CD8-positive, alpha-beta memory T cell (primary cell): Measurements from ENCODE around the gene TRERF1. TPM values are rescaled to one million over a fixed set of nuclear protein-coding genes. Genes with fewer than 3 reads are reported as not detected.

Experiments used
- CTCF ChIA-PET: fragments of 350-600 bp; sonication (Branson Sonifier 250); formaldehyde crosslinking; loops from one replicate; lab custom pipeline; 2021; ENCODE audit warnings: antibody characterized with exemption; lab: Charles Lee
- POLR2A ChIA-PET: fragments of 350-600 bp; sonication (Branson Sonifier 250); formaldehyde crosslinking; loops from one replicate; lab custom pipeline; 2021; ENCODE audit warnings: antibody characterized with exemption; lab: Charles Lee
- DNase-seq, 5 donors: peaks; one replicate each; pipeline versions ENCODE4 v3.0.0 to v3.0.0-alpha.2; 2020 to 2022; ENCODE audit warnings: mixed read lengths in 1 of 5
- H3K27ac ChIP-seq: one replicate; pipeline ENCODE4 v1.7.0; 2013; ENCODE audit warnings: low read depth, mild to moderate bottlenecking, low read length, moderate library complexity
- H3K27me3 ChIP-seq: 2 replicates; pipeline ENCODE4 v1.7.0; 2013; ENCODE audit warnings: low read length, mild to moderate bottlenecking; ENCODE audit not compliant: insufficient read depth, poor library complexity, severe bottlenecking
- H3K36me3 ChIP-seq: 2 replicates; pipeline ENCODE4 v1.7.0; 2013; ENCODE audit warnings: mild to moderate bottlenecking, low read length, moderate library complexity; ENCODE audit not compliant: insufficient read depth
- H3K4me1 ChIP-seq: 2 replicates; pipeline ENCODE4 v1.7.0; 2013; ENCODE audit warnings: mild to moderate bottlenecking, low read length, moderate library complexity; ENCODE audit not compliant: insufficient read depth
- H3K4me3 ChIP-seq: 2 replicates; pipeline ENCODE4 v1.7.0; 2013; ENCODE audit warnings: mild to moderate bottlenecking, low read length
- H3K9me3 ChIP-seq: 2 replicates; pipeline ENCODE4 v1.7.0; 2013; ENCODE audit warnings: mild to moderate bottlenecking, low read length
- H3K27ac Mint-ChIP-seq, 8 donors: one replicate each; pipeline ENCODE4 v1.8.0; 2020 to 2021; ENCODE audit warnings: mixed read lengths in 8 of 8, mild to moderate bottlenecking in 6 of 8, inconsistent platforms in 3 of 8, moderate library complexity in 3 of 8
- H3K27me3 Mint-ChIP-seq, 2 donors: one replicate each; pipeline ENCODE4 v1.8.0; 2020 to 2021; ENCODE audit warnings: mixed read lengths in 2 of 2, mild to moderate bottlenecking in 1 of 2, moderate library complexity in 1 of 2
- H3K36me3 Mint-ChIP-seq, 3 donors: one replicate each; pipeline ENCODE4 v1.8.0; 2020 to 2021; ENCODE audit warnings: mixed read lengths in 3 of 3, inconsistent platforms in 1 of 3, mild to moderate bottlenecking in 1 of 3
- H3K4me1 Mint-ChIP-seq, 3 donors: one replicate each; pipeline ENCODE4 v1.8.0; 2020 to 2021; ENCODE audit warnings: mixed read lengths in 3 of 3, inconsistent platforms in 1 of 3, mild to moderate bottlenecking in 1 of 3
- H3K4me3 Mint-ChIP-seq, 7 donors: one replicate each; pipeline ENCODE4 v1.8.0; 2020 to 2021; ENCODE audit warnings: mixed read lengths in 7 of 7, mild to moderate bottlenecking in 6 of 7, moderate library complexity in 4 of 7, inconsistent platforms in 2 of 7
- H3K9me3 Mint-ChIP-seq, 5 donors: one replicate each; pipeline ENCODE4 v1.8.0; 2020 to 2022; ENCODE audit warnings: mixed read lengths in 5 of 5, mild to moderate bottlenecking in 3 of 5, moderate library complexity in 2 of 5, inconsistent platforms in 1 of 5
- polyA plus RNA-seq: library from polyadenylated mRNA; unstranded; fragments of 300-500 nt; fragmentation: Illumina TruSeq; gene quantifications from one replicate; pipeline ENCODE4 v1.2.3, GENCODE V29; 2021
- total RNA-seq, 2 experiments: library from RNA; stranded (reverse); gene quantifications; one replicate each; pipeline ENCODE4 v1.2.3, GENCODE V29; 2021

Gene TRERF1
- total and polyA plus RNA-seq, 3 experiments from 2014 or later = 10.2 to 10.6 (median 10.3) TPM

DNA sequence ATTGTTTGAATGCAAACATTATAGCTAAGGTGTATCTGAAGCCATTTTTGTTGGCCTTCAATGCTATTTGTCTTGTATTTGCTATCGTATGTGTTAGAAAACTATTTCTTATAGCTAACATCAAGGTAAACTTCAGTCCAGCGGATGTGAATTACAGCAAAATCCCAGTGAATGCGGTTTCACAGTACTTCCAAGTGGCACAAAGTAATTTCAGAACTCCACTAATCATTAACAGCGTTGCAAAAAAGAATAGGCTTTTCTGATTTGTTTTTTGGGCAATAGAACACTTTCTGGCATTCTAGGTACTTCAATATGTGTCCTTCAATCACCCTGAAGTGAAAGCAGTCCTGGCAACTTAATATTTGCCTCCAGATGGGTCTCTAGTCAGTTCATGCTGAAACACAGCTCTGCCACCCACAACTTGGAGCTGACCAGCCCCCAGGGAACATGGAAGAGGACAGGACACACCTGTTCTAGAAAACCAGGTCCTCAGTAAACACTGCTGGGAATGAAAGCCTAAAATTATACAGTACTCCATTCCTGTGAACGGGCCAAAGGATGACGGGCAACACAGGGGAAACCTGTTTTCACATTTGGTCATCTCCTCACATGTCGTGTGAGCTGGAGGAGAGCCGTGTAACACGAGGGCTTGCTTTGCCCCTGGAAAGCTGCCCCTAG, 224.4 kb downstream of the TRERF1 start:
- CTCF ChIA-PET = no interaction called here
- H3K4me1 Mint-ChIP-seq = peaks cover 0 to 5% (median 0%) of the 10 kb centered on the region in 3 donors

DNA sequence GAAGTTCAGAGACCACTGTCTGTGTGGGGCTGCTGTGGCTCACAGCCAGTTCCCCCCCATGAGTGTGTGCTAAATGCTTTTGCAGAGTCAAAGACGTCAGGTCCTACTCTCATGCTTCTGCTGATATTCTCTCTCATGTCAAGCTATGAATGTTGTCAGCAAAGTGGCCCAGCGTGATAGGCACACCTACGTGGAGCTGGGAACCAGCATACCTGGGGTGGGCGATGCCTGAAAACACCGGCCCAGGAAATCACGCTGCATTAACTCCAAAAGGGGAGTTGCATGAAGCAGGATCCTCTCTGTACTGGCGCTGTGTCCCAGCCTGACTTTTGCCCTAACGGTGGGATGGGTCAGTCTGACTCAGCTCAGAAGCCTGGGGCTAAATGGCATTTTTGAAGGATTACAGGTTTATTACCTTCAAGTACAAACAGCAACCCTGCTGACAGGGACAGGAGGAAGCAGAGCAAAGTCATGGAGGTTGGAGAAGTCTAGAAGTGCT, 225.0 kb downstream of the TRERF1 start:
- Histone ChIP-seq H3K27me3 (no peaks in the 10 kb centered on the region), H3K9me3 (no peaks in the 10 kb centered on the region), H3K36me3 (peaks cover 19% of the 10 kb centered on the region), H3K4me3 (no peak overlapping the region), H3K27ac (peak overlapping the region; percentile 7), H3K4me1 (no peaks in the 10 kb centered on the region)
- H3K4me1 Mint-ChIP-seq = peaks cover 0 to 5% (median 0%) of the 10 kb centered on the region in 3 donors
- peak overlapping the region in 2 of 8 donors; percentile 23 to 86 for H3K27ac Mint-ChIP-seq
- ChIA-PET CTCF (no interaction called here), POLR2A (no interaction called here)
- DNase-seq = no peak
- H3K4me3 Mint-ChIP-seq = no peak overlapping the region
- no peaks in the 10 kb centered on the region for H3K9me3 Mint-ChIP-seq
- peaks cover 0 to 46% (median 12%) of the 10 kb centered on the region in 3 donors for H3K36me3 Mint-ChIP-seq
- peaks cover 0 to 2% of the 10 kb centered on the region in 2 donors for H3K27me3 Mint-ChIP-seq

More for the DNA sequence above, 224.4 kb downstream of the TRERF1 start:
- Mint-ChIP-seq H3K27me3 (peaks cover 0 to 2% of the 10 kb centered on the region in 2 donors), H3K36me3 (peaks cover 0 to 52% (median 14%) of the 10 kb centered on the region in 3 donors), H3K9me3 (no peaks in the 10 kb centered on the region), H3K27ac (peak overlapping the region in 3 of 8 donors; percentile 17 to 48 (median 42)), H3K4me3 (no peak overlapping the region)
- Histone ChIP-seq H3K4me3 (no peak overlapping the region), H3K4me1 (no peaks in the 10 kb centered on the region), H3K27ac (no peak overlapping the region), H3K36me3 (peaks cover 19% of the 10 kb centered on the region), H3K9me3 (no peaks in the 10 kb centered on the region), H3K27me3 (no peaks in the 10 kb centered on the region)
- no peak for DNase-seq
- POLR2A ChIA-PET = no interaction called here

DNA sequence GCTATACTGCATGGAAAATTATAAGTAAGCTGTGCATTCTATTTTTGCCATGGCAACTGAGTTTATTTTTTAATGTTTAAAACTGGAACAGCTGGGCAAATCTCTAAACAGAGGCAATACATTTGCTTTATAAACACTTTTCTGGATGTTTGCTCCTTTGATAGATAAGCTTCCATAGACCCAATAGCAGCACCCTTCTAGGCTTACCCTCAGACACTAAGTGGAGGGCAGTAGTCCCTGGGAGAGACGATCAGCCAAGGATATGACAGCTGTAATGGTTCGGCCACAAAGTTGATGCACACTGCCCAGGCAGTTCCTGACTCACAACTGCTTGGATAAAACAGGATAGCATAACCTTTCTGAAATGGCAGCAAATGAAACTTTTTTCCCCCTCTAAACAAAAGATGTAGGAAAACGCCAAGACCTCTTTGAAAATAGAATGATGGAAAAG, 225.5 kb downstream of the TRERF1 start:
- Histone ChIP-seq H3K27ac (peak overlapping the region; percentile 7), H3K27me3 (no peaks in the 10 kb centered on the region), H3K9me3 (no peaks in the 10 kb centered on the region), H3K4me1 (no peaks in the 10 kb centered on the region), H3K4me3 (no peak overlapping the region), H3K36me3 (peaks cover 19% of the 10 kb centered on the region)
- peaks cover 0 to 5% (median 0%) of the 10 kb centered on the region in 3 donors for H3K4me1 Mint-ChIP-seq
- POLR2A ChIA-PET = no interaction called here
- peak overlapping the region in 2 of 8 donors; percentile 23 to 47 for H3K27ac Mint-ChIP-seq
- CTCF ChIA-PET = no interaction called here
- no peaks in the 10 kb centered on the region for H3K9me3 Mint-ChIP-seq
- H3K4me3 Mint-ChIP-seq = no peak overlapping the region
- peaks cover 0 to 43% (median 12%) of the 10 kb centered on the region in 3 donors for H3K36me3 Mint-ChIP-seq
- peaks cover 0 to 2% of the 10 kb centered on the region in 2 donors for H3K27me3 Mint-ChIP-seq
- no peak for DNase-seq

DNA sequence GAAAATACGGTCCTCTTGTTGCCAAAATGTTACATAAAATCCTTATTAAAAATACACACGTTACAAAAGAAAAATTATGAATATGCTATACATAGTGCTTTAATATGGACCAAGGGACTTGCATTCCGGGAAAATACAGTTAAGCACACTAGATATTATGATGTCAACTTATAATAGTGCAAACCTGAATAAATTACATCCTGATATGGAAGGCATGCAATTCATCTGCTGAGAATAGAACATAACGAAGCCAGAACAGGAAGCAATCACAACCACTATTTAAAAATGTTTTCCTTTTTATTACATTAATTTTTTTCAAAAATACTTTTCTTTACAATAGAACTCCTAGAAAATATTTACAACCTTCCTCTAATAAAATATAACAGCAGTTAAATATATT, 226.3 kb downstream of the TRERF1 start:
- peaks cover 0 to 2% of the 10 kb centered on the region in 2 donors for H3K27me3 Mint-ChIP-seq
- no peaks in the 10 kb centered on the region for H3K9me3 Mint-ChIP-seq
- ChIA-PET CTCF (interaction anchor here (2.3 kb wide), 1 partner anchor 322 kb away, joined by 6 read pairs; no protein-coding TSS in a partner anchor), POLR2A (no interaction called here)
- H3K4me1 Mint-ChIP-seq = peaks cover 0 to 5% (median 0%) of the 10 kb centered on the region in 3 donors
- Histone ChIP-seq H3K4me1 (no peaks in the 10 kb centered on the region), H3K9me3 (no peaks in the 10 kb centered on the region), H3K4me3 (no peak overlapping the region), H3K27me3 (no peaks in the 10 kb centered on the region), H3K36me3 (peaks cover 19% of the 10 kb centered on the region), H3K27ac (no peak overlapping the region)
- peak overlapping the region in 1 of 8 donors; percentile 41 for H3K27ac Mint-ChIP-seq
- no peak overlapping the region for H3K4me3 Mint-ChIP-seq
- H3K36me3 Mint-ChIP-seq = peaks cover 0 to 37% (median 12%) of the 10 kb centered on the region in 3 donors
- no peak for DNase-seq

DNA sequence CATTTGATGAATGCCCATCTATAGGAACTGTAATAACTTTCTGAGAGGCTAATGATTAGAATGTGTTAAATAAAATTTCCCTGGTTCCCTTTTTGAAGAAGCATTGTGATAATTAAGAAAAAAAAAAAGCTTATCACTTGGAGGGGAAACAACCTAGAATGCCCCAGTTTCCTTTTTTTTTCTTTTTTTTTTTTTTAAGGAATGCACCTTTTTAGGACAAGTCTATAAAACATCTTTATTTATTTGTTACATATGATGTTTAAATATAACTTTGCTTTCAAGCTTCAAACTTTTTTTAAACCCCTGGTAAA, 226.7 kb downstream of the TRERF1 start:
- peak overlapping the region in 2 of 8 donors; percentile 35 to 41 for H3K27ac Mint-ChIP-seq
- POLR2A ChIA-PET = no interaction called here
- no peaks in the 10 kb centered on the region for H3K27me3 ChIP-seq

DNA sequence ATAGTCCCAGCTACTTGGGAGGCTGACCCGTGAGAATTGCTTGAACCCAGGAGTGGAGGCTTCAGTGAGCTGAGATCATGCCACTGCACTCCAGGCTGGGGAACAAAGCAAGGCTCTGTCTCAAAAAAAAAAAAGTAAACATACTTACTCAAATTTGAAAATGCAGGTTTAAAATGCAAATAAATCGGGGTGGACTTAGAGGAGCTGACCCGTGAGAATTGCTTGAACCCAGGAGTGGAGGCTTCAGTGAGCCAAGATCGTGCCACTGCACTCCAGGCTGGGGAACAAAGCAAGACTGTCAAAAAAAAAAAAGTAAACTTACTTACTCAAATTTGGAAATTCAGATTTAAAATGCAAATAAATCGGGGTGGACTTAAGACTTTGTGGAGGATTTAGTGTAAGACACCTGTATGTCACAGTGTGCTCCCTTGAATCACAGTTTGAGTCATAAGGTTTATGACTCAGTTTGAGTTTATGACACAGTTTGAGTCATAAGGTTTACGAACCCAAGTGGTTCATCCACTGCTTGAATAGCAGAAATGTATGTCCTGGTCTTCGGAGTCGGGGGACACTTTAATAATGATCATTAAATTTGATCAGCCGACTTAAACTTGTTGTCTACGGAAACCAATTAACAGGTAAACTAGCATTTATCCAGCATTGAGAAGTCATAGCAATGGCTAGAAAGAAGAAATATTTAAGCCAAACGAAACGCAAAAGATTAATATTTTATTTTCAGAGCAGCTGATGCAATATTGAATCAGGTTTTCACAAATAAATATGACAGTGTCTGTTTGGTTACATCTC, 227.3 kb downstream of the TRERF1 start:
- Histone ChIP-seq H3K36me3 (peaks cover 13% of the 10 kb centered on the region), H3K27me3 (no peaks in the 10 kb centered on the region), H3K4me1 (no peaks in the 10 kb centered on the region), H3K9me3 (no peaks in the 10 kb centered on the region), H3K27ac (no peak overlapping the region), H3K4me3 (no peak overlapping the region)
- POLR2A ChIA-PET = no interaction called here
- Mint-ChIP-seq H3K27me3 (peaks cover 0 to 2% of the 10 kb centered on the region in 2 donors), H3K4me3 (no peak overlapping the region), H3K9me3 (no peaks in the 10 kb centered on the region), H3K4me1 (peaks cover 0 to 5% (median 0%) of the 10 kb centered on the region in 3 donors), H3K27ac (peak overlapping the region in 3 of 8 donors; percentile 35 to 46 (median 37)), H3K36me3 (peaks cover 0 to 28% (median 9%) of the 10 kb centered on the region in 3 donors)
- DNase-seq = no peak
- CTCF ChIA-PET = interaction anchor here (2.3 kb wide), 1 partner anchor 323 kb away, joined by 6 read pairs; no protein-coding TSS in a partner anchor

More for the DNA sequence above, 226.7 kb downstream of the TRERF1 start:
- no peak overlapping the region for H3K4me3 Mint-ChIP-seq
- H3K4me1 ChIP-seq = no peaks in the 10 kb centered on the region
- H3K4me1 Mint-ChIP-seq = peaks cover 0 to 5% (median 0%) of the 10 kb centered on the region in 3 donors
- no peaks in the 10 kb centered on the region for H3K9me3 Mint-ChIP-seq
- H3K27me3 Mint-ChIP-seq = peaks cover 0 to 2% of the 10 kb centered on the region in 2 donors
- peaks cover 19% of the 10 kb centered on the region for H3K36me3 ChIP-seq
- CTCF ChIA-PET = interaction anchor here (2.3 kb wide), 1 partner anchor 323 kb away, joined by 6 read pairs; no protein-coding TSS in a partner anchor
- H3K9me3 ChIP-seq = no peaks in the 10 kb centered on the region
- H3K36me3 Mint-ChIP-seq = peaks cover 0 to 34% (median 10%) of the 10 kb centered on the region in 3 donors
- no peak overlapping the region for H3K27ac ChIP-seq
- no peak for DNase-seq
- H3K4me3 ChIP-seq = no peak overlapping the region

DNA sequence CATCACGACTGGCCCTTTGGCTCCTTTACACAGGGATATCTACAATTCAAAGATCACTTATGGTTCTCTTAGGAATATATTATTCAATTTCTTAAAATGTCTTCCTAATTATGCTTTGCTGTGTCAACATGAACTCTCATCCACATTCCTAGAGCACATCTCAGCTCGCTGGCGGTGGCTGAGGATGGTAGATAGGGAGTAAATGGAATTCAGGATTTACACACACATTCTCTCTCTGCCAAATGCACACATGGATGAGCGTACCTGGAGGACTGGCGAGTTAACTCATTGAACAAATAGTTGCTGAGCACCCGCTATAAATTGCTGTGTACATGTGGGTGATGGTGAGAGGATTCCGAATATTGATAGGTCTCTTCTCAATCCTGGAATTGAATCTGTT, 229.3 kb downstream of the TRERF1 start:
- H3K27me3 ChIP-seq = no peaks in the 10 kb centered on the region
- Mint-ChIP-seq H3K27ac (no peak overlapping the region), H3K4me1 (peaks cover 5 to 12% (median 7%) of the 10 kb centered on the region in 3 donors), H3K36me3 (peaks cover 0 to 13% (median 3%) of the 10 kb centered on the region in 3 donors), H3K9me3 (no peaks in the 10 kb centered on the region), H3K4me3 (no peak overlapping the region), H3K27me3 (peaks cover 0 to 2% of the 10 kb centered on the region in 2 donors)
- H3K4me3 ChIP-seq = no peak overlapping the region
- no peak overlapping the region for H3K27ac ChIP-seq
- peaks cover 6% of the 10 kb centered on the region for H3K4me1 ChIP-seq
- peaks cover 6% of the 10 kb centered on the region for H3K36me3 ChIP-seq
- no peaks in the 10 kb centered on the region for H3K9me3 ChIP-seq
- POLR2A ChIA-PET = no interaction called here
- CTCF ChIA-PET = interaction anchor here (2.2 kb wide), 1 partner anchor 325 kb away, joined by 8 read pairs; no protein-coding TSS in a partner anchor
- no peak for DNase-seq
